HUDEP-2 (cell line): ENCODE results near the gene MATN3.
A peak's percentile ranks its signal among the peaks of the same experiment; 100 is the strongest.

Experiments
- DNase-seq, 76 experiments: peaks; one replicate each; lab custom pipeline; 2025; ENCODE audit not compliant: unreplicated experiment in 76 of 76; lab: John Stamatoyannopoulos, UW

The MATN3 gene

DNA sequence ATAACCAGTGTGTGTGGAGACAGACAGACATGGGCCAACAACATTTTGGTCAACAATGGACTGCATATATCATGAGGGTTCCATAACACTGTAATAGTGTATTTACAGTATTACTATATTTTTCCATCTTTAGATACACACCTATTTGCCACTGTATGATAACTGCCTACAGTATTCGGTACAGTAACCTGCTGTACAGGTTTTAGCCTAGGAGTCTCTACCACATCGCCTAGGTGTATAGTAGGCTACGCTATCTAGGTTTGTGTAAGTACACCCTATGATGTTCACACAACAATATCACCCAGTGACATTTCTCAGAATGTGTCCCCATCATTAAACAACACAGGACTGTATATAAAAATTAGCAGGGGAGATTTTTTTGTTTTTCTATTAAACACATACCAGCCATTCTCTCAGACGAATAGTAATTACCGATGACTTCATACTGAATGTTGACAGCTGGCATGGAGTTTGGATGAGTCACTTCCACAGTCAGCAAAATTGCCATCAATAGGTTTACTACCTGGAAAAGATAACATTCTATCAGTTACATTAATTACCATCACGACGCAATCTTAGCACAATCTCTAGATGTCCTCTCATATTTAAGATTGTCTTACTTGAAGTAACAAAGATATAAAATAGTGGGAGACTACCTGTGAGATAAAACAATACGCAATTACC is 28.2 kb upstream of the MATN3 start:
- no peak for DNase-seq

DNA sequence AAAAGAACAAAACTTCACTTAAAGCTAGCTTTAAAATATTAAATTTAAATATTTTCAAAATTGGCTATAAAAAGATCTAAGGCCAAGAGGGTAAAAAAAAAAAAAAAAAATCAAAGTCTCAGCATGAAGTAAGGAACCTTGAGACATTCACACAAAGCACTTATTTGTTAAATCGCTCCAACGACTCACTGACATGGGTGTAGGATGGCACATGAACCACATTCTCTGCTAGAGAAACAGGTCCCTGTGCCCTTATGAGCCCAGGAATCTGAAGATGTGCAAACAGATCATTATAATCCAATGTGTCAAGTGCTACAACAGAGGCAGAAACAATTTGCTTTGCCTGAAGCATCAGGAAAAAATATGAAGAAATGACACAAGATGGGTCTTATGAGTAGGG is 25.2 kb upstream of the MATN3 start:
- no peak for DNase-seq

DNA sequence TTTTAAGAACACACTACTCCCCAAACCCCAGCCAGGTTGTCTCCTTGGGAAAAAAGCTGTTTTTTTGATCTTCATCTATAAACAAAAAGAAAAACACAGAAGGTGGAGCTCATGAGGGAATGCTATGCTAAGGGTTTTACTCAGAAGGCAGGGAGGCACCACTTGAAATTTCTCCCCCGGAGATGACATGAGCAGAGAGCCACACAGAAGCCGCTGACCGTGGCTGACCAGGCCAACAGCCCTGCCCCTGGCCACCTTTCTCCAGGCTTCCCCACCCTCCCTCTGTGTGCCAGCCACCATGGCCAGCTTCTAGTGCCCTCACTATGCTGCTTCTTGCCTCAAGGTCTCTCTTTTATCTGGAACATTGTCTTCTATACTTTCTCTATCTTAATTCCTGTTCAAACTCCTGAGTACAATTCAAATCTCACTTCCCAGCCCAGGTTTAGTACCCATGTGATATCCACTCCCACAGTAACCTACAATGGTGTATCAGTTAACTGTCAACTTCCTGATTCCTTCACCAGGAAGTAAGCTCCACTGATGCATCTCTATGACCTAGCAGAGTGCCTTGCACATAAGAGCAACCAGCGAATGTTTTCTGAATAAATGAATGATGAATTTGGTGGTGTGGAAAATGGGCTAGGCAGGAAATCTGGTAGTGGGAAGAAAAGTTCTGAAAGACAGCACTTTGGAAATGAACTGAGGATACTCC is 23.6 kb upstream of the MATN3 start:
- no peak for DNase-seq

DNA sequence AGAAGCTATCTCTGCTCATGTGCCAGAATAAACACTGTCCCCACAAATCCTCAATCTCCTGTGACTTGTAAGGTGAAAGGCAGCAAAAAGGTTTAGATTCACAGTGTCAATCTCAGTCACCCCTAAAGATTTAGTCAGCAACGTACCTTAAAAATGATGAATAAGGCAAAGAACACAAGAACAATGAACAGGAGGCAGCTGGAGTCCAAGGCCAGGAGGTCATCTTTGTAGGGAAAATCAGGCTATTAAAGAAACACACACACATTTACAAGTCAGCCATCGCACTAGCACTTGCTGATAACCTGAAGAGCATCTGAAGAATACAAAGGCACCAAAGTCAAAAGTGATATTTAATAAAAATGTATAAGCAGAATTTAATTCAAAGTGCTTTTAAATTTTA is 22.4 kb upstream of the MATN3 start:
- DNase-seq: no peak

DNA sequence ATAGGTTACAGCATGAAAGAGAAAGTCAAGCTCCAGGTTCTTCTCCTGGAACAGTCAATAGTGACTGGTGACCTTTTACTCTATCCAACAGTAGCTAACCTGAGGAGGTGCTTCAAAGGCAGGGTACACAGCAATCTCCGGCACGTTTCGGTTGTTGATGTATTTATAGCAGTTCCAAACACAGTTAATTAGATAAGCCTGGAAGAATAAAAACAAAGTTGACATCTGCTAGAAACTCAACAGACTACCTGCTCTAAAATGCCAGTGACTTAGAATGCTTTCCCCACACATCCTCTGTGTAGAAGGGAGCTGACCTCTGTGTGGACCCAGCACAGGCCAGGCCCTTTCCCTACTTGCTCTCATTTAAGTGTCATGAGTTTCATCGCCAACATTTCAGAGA is 21.8 kb upstream of the MATN3 start:
- DNase-seq: no peak

DNA sequence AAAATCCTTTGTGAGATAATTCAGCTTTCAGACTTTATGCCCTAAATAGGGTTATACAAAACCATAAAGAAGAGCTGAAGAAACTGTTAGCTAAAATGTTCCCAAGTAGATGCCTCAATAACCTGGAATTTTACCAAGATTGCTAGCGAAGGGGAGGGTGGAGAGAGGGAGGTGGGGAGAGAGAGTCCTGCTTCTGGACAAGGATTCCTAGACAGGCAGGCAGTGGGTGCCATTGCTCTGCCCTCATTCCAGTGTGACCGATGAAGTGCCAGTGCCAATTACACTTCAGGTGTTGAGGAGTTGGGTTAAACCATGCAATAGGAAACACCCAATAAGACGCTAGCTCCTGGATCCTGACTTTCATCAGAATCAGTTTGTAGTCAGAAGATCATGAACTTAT is 20.9 kb upstream of the MATN3 start:
- DNase-seq: no peak

DNA sequence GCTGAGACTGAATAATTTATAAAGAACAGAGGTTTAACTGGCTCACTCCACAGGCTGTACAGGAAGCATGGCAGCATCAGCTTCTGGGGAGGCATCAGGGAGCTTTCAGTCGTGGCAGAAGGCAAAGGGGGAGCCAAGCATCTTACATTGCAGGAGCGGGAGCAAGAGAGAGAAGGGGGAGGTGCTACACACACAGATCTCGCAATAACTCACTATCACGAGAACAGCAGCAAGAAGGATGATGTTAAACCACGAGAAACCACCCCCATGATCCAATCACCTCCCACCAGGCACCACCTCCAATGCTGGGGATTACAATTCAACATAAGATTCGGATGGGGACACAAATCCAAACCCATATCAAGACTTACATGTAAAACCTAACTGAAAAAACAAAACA is 17.8 kb upstream of the MATN3 start:
- no peak for DNase-seq

DNA sequence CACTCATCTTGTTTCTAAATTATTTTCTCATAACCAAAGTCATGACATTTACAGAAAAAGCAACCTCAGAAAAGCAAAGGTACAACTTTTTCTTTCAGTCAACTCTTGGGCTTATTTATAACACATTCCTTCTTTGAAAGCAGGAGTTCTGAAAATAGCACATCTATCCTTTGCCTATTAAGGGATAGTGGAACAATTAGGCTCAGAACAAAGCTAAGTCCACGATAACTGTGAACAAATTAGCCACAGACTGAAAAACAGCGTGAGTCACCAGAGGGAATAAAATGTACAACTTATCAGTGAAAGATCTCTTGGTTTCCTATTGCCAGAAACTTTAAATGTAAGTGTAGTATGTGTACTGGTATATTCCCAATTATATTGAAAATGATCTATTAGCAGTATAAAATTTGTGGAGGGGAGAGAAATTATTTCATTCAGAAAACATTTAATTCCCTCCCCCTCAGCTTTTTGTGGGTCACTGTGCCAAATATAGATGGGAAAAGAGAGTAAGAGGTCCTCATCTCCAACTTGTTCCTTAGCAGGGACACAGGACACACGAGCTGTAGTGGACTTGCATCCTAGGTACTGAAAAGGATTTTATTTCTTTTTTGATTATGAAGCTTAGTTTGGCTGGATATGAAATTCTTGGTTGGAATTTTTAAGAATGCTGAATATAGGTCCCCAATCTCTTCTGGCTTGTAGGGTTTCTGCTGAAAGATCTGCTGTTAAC is 15.4 kb upstream of the MATN3 start:
- DNase-seq: no peak

DNA sequence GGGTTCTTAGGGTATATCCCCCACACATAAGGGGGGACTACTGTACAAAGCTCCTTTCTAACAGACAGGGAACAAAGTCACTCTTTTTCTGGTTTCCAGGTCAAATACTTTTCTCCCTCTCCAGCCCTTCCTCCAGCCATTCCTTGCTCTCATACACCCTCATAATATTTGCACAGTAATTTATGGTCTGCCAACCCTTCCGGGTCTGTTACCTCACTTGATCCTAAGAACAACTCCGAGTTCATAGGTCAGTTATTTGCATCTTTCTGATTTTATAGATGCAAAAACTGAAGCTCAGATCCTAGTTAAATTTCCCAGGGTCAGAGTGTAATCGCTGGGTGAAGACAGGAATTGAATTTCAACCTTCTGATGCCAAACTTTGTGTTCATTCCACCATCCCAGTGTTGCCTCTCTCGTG is 14.8 kb upstream of the MATN3 start:
- no peak for DNase-seq

DNA sequence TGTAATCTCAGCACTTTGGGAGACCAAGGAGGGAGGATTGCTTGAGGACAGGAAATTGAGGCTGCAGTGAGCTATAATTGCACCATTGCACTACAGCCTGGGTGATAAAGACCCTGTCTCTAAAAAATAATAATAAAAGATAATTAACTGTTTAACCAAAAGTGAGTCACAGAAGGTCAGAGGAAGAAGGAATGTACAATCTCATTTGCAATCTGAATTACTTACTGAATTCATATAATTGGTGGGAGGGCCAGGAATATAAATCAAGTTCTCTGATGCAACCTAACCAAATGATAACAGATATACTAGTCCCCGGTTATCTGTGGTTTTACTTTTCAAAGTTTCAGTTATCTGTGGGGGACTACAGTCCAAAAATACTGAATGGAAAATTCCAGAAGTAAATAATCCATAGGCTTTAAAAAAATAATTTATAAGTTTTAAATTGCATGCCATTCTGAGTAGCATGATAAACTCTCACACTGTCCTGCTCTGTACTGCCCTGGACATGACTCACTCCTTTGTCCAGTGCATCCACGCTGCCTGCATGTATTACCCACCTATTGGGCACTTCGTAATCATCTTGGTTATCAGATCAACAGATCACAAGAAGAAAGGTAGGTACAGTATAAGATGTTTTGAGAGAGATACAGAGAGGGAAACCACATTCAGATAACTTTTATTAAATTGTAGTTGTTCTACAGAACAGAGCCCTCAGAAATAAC is 12.8 kb upstream of the MATN3 start:
- DNase-seq: no peak

DNA sequence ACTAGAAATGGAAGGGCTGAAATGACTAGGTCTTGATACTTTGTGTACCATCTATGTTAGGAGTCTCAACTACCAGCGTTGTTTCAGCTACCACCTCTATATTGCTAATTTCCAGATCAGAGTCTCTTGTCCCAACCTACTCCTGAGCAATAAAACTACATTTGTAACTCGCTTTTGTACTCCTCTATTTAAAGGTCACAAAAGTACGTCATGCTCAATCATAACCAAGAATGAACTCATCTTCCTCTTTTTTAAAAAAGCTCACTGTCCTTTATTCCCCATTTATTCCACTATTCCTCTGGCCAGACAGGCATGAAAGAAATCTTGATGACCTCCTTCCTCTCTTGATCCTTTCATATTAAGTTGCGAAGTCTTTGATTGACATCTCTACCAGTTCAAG is 11.2 kb upstream of the MATN3 start:
- DNase-seq: no peak

DNA sequence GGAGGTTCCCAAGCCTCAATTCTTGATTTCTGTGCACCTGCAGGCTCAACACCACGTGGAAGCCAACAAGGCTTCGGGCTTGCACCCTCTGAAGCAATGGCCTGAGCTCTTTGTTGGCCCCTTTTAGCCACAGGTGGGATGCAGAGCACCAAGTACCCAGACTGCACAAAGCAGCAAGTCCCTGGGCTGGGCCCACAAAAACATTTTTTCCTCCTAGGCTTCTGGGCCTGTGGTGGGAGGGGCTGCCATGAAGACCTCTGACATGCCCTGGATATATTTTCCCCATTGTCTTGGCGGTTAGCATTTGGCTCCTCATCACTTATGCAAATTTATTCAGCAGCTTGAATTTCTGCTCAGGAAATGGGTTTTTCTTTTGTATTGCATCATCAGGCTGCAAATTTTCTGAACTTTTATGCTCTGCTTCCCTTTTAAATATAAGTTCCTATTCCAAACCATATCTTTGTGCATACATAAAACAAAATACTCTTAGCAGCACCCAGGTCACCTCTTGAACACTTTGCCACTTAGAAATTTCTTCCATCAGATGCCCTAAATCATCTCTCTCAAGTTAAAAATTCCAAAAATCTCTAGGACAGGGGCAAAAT is 9.0 kb upstream of the MATN3 start:
- no peak for DNase-seq

DNA sequence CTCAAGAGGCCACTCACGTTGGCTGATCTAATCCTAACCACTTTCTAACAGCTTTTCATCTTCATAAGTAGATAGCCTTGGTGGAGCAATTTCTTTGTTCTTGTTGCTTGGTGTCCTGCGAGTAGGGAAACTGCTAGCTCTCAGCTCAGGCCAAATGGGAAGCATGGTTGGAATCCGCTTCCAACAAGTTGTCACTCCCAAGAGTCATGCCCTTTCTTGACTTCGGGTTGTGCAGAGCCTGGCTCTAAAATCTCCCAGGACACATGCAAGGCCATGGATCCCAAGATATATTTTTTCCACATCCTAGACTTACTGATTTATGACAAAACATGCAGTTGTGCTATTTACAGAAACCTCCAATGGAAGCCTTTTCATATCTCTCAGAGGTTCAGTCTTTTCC is 7.3 kb upstream of the MATN3 start:
- DNase-seq: no peak

DNA sequence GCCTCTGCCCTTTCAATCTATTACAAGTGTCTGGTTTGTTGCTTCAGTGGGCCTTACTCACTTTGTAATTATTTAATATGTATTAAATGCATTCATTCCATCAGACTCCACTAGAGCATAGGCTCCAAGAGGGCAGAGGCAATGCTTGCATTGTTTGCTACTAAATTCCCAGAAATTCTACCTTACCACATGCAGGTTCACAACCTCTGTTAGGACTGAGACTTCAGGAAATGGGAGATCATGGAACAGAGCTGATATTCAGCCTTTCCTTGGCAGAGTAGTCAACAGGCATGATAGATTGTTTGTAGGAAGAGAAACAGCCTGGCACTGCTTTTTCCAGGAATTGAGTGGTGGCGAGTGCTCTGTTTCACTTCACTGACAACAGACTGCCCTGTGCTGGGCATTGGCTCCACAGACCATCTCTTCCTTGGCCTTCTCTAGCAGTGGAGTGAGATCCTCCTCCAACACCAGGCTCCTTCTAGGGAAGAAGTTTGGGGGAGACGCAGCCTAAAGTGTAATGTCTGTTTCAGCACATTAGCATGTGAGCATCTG is 6.2 kb upstream of the MATN3 start:
- DNase-seq: no peak

DNA sequence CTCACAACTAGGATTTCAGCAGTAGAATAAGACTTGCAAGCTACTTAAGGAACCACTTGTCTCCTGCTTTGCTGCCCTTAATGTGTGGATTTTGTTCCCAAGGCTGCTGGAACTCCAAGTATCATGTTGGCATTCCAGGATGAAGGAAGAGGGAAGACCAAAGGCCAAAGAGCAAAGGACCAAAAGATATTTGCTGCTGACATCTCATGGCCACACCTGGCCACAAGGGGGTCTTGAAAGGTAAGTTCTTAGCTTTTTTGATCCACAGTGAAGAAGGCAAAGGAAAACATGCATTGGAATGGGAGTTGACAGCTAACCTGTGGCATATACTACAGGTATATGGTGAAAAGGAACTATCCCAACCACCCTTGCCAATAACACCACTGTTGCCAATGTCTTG is 3.9 kb upstream of the MATN3 start:
- DNase-seq: no peak

DNA sequence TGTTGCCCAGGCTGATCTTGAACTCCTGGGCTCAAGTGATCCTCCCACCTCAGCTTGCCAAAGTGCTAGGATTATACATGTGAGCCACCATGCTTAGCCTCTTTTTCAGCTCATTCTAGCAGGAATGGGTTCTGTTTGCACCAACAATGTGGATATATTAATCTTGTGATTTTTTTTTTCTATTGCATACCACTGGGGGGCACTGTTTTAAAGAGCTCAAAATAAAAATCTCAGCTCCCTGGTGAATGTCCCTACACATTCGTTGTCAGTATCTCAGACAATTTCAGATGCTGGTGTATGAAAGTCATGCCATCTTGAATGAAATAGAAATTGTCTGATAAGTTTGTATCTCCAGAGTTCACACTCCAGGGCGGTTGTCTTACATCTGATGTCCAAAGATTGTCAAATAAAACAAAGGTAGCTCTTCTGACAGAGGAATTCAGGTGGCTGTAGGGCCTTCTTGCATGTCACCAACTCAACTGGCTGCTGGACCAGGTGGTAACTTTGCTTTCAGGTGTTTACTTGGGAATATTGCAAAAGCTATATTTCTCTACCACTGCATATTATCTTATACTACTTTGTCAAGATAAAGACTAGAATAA is 3.1 kb upstream of the MATN3 start:
- DNase-seq: peak in 23 of 76 experiments; percentile 3 to 60 (median 26)

DNA sequence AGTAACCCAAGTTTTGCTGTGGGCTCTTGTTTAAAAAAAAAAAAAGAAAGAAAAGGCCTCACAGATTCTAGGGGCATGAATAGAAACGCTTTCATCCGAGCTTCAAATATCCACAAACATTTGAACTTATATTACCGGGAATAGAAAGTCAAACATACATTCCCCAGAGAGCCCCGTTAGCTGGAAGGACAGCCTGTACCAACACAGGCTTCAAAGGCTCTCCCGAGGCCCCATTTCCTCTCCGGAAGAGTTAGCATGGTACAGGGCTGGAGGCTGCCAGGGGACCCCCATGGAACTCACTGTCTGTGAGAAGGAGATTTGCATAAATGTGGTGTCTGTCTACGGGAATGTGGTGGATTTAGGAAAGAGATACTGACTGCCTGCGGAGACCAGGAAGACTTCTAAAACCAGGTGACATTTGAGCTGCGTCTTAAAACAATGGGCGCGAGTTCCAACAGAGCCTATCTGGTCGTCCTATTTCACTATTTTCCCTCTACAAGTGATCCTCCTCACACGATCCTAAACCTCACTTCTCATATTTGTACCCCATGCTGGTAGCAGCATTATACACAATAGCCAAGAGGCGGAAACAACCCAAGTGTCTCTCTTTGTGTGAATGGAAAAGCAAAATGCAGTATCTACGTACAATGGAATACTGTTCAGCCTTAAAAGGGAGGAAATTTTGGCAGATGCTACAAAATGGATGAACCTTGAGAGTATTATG is 820 bp upstream of the MATN3 start:
- no peak for DNase-seq

DNA sequence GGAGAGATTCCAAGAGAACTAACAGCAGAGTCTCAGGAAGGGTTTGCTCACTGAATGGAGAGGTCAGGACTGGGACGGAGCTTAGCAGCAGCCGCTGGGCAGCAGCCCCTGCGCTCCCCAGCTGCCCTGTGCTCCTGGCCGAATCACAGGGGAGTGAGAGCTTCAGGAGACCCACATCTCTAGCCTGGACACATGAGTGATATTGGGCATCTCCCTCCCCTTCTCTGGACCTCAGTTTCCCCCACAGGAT is 511 bp downstream of the MATN3 start:
- DNase-seq: no peak

DNA sequence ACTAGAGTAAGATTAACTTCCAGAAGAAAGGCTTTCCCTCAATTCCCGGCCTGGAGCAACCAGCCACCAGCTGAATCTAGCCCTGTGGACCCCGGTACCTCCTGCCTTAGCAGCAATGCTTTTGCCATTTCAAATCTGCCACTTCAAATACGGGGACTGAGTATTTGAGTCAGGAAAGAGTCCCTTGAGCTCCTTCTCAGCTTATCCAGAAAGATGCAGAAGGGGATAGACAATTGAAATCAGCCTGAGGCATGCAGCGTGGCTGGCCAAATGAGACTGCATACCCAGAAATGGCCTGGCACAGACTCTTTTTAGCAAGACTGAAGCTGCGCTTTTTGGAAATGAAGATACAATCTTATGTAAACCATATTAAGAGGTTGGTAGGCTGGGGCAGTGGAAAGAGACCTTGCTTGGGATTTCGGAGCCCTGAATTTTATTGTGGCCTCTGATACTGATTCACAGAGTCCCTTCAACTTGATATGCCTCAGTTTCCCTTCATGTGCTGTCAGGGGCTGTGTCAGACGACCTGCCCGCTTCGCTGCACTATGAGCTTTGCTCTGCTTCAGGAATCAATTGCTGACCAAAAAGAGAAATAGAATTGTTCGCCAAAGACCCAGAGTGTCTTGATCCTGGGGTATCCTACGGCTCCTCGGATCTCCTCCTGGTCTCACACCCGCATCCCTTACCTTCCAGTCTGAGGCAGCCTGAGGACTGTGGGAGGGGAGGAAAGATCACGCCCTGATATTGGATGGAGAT is 1.0 kb downstream of the MATN3 start:
- DNase-seq: no peak
